Kasumi-1 (cell line): ENCODE data around the gene RHOD.

Experiments
- DNase-seq, 2 experiments: peaks; one replicate each; lab custom pipeline; 2025; lab: John Stamatoyannopoulos, UW

RHOD gene

DNA sequence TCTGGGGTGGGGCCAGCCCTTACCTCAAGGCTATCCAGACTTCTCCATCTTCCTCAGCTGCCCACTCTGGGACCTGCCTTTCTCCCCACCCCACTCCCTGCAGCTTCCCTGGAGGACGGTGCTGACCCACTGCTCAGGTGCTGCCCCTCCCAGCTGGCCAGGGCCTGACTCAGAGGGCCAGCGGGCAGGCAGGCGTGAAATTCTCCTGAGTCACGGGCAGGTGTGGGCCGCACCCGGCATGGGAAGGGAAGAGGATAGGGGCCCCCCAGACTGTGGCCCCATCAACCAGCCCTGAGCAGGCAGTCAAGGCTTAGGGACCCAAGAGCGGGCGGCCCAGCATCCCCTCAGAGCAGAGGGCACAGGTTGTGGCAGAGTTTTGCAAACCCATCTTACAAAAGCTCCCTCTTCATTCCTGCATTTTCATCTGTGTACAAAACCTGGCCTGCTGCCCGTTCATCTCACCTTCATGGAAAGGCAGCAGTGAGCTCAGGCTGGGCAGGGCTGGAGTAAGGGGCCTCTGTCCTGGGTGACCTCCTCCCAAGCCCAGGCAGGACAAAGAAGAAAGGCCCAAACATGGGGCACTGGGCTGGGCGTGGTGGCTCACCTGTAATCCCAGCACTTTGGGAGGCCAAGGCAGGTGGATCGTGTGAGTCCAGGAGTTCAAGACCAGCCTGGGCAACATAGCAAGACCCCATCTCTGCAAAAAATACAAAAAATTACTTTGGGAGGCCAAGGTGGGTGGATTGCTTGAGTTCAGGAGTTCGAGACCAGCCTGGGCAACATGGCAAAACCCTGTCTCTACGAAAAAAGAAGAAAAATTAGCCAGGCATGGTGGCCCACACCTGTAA is 6.1 kb downstream of the RHOD start:
- no peak for DNase-seq

DNA sequence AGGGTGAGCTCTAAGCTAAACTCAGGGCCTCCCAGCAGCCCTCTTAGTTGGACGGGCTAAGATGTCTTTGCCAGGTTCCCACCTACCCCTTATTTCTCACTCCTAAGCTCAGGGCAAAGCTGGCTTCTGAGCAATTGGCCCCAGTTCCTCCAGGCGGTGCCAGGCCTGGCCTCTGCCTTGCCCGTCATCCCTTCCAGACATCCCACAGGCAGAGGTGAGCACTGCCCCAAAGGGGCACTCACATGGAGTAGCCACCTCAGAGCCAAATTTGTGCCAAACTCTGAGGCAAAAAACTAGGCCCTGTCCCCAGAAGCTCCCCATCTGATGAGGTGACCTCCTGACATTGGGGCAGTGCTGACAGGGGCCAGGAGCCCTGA is 9.7 kb downstream of the RHOD start:
- no peak for DNase-seq

DNA sequence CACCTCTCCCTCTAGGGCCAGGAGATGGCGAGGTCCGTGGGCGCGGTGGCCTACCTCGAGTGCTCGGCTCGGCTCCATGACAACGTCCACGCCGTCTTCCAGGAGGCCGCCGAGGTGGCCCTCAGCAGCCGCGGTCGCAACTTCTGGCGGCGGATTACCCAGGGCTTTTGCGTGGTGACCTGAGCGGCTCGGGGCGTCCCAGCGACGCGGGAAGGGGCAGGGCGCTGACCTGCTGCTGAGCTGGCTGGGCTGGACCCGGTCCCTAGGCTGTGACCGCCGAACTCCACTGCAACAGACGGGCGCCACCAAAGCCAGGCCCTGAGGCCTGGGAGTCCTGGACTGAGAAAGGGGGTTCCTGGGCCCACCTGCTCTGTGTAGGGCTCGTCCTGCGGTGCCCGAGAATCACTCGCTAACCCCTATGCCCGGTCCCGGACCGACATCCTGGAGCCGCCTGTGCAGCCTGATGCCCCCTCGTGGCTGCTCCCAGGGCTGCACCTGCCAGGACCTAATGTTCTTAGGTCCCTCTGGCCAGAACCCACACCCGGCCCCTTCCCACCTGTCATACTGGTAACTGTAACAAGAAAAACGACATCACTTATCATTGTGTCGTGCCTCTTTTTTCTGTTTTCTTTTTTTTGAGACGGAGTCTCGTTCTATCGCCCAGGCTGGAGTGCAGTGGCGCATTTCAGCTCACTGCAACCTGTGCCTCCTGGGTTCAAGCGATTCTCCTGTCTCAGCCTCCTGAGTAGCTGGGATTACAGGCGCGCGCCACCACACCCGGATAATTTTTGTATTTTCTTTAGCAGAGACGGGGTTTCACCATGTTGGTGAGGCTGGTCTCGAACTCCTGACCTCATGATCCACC is 15.0 kb downstream of the RHOD start:
- DNase-seq: peak; percentile 32 to 52

DNA sequence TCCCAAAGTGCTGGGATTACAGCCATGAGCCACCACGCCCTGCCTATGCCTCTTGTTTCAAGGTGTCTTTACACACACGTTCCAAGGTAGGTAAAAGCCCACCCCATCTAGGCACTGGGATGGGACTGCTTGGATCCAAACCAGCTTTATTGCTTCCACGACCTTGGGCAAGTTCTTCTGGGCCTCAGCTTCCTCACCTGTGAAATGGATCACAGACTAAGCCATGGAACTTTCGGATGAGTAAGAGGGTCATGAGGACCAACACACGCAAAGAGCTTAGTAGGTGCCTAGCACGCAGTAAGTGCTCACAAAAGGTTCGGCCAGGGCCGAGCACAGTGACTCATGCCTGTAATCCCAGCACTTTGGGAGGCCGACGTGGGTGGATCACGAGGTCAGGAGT is 15.6 kb downstream of the RHOD start:
- DNase-seq: no peak

DNA sequence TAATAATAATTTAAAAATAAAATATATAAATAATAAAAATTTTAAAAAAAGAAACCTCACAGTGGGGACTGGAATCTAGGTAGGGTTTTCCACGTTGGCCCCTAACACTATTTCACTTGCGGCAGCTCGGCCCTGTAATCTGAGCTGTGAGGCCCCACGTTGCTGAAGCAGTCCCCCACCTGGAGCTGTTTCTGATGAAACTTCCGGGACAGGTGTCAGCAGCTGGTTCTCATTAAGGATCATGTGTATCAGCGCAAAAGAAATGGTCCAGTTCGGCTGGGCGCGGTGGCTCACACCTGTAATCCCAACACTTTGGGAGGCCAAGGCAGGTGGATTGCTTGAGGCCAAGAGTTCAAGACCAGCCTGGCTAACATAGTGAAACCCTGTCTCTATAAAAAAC is 17.3 kb downstream of the RHOD start:
- DNase-seq: no peak

DNA sequence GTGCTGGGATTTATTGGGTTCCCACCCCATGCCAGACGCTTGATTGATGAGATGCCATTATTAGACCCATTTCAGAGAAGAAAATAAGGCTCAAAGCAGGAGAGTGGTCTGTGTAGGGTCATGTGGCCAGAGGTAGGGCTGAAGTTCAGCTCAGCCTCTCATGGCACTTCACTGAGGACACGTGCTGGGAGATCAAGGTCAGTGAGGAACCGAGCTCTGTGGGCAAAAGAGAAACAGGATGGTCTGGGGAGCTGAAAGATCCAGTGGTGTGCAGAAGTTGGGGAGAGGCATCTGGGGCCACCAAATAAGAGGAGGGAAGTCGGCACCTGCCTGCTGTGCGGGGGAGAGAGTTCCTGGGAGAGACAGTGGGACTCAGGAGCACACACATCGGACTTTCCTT is 19.6 kb downstream of the RHOD start:
- DNase-seq: no peak

DNA sequence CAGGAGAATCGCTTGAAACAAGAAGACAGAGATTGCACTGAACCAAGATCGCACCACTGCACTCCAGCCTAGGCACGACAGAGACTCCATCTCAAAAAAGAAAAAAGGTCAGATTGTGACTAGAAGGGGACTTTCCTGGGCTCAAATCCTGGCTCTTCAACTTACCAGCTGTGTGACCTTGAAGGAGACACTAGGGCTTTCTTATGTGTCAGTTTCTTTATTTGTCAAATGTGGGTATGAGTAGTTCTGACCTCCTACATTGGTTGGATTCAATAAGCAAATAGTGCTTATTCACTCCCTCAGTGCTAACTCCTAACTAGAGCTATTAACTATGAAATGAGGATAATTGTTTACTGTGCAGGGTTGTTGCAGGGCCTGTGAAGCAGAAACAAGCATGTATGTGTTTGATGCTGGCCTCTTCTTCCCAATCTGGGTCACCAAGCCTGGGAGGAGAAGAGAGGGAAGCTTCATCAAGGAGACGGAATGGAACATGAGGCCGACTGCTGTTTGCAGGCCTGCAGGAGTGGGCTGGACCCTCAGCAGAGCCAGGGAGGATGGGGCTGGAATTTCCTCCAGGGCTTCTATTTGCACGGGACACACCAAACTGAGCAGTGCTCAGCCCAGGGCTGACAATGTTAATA is 22.5 kb downstream of the RHOD start:
- no peak for DNase-seq

DNA sequence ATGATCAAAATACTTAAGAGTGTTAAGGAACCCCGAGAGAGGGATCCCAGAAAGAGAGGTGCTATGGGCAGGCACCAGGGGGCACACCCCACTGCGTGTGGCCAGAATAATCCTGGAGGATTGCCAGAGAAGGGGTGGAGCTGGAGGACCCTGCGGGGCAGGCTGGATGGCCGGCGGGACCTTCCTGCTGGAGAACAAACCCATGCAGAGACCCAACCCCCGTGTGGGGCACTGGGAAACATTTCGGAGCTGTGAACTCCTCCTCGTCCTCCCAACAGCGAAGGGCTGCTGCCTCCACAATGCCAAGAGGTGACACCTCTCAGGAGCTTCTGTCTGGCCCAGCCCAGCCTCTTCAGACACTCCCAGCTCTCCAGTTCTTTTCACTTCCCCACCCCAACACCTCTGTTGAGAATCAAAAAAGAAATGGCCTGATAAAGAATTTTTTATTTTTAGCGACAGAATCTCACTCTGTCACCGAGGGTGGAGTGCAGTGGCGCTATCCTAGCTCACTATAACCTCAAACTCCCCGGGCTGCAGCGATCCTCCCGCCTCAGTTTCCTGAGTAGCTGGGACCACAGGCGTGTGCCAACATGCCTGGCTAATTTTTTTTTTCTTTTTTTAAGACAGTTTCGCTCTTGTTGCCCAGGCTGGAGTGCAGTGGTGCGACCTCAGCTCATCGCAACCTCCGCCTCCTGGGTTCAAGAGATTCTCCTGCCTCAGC is 25.6 kb downstream of the RHOD start:
- DNase-seq: peak in 1 of 2 experiments; percentile 42

DNA sequence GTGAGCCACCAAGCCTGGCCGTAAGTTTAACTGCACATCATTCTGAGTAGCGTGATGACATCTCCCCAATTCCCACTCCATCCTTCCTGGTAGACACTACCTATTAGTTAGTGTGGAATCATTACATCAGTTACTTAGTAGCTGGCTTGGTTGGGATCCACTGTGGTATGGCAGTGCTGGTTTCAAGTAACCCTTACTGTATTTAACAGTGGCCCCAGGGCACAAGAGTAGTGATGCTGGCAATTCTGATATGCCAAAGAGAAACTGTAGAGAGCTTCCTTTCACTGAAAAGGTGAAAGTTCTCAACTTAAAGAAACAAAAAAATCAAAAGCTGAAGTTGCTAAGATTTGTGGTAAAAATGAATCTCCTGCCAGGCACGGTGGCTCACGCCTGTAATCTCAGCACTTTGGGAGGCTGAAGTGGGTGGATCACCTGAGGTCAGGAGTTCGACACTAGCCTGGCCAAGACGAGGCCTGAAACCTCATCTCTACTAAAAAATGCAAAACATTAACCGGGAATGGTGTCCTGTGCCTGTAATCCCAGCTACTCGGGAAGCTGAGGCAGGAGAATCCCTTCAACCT is 27.2 kb downstream of the RHOD start:
- DNase-seq: no peak

DNA sequence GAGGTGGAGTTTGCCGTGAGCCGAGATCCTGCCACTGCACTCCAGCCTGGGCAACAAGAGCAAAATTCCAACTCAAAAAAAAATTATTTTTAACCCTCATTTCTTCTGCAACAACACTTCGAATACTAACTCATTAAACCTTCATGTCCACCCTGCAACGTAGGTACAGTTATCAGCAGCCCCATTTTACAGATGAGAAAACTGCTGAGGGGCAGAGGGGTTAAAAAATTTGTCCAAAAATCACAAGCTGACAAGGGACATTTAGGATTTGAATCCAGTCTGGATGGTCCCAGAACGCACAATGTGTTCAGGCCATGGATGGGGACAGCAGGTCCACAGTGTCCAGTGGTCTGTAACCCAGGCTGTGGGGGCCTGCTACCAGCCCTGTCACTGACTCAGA is 29.0 kb downstream of the RHOD start:
- DNase-seq: no peak

DNA sequence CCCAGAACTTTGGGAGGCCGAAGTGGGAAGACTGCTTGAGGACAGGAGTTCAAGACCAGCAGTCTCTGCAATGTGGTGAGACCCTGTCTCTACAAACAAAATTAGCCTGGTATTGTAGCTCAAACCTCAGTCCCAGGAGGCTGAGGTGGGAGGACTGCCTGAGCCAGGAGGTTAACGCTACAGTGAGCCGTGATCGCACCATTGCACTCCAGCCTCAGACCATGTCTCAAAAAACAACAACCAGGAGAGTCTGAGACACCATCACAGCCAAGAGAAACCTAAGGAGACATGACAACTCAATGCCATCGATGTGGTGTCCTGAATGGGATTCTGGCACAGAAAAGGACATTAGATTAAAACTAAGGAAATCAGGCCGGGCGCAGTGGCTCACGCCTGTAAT is 34.1 kb downstream of the RHOD start:
- no peak for DNase-seq

DNA sequence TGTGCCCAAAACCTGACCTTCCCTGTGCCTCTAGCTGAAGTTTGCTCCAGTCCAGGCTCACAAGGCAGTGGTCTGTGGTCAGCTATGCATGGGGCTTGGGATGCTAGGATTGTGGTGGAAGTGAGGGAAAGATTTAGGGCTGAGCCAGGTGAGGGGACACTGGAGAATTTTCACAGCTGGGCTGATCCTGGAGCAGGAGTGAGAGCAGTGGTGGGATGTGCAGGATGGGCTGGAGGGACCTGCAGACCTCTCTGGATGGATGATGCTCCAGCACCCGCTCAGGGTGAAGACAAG is 38.5 kb downstream of the RHOD start:
- DNase-seq: no peak

DNA sequence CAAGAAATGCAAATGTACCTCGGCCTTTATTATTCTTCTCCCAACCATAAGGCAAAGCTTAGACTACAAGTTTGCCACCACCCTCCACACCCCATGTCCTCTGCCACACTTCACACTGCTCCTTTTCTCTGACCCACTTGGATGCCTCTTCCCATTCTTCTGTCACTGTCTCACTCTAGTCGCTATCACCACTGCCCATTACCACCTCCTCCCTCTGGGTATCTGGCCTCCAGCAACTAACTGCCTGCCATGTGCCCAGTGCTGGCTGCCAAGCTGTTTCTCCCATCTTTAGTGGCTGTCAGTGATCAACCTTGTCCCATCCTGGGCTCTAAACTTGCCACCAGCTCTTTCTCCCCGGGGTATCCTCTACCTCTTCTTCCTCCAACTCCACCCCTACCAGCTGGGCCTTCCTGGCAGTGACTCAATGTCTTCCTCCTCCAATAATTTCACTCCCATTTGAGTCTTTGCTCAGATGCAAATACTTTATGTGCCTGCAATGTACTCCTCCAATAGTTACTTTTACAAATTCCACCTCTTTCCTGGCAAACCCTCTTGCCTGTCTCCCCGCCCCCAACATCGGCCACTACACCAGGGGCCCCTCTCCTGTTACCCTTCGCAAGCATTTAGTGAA is 42.3 kb downstream of the RHOD start:
- DNase-seq: no peak

DNA sequence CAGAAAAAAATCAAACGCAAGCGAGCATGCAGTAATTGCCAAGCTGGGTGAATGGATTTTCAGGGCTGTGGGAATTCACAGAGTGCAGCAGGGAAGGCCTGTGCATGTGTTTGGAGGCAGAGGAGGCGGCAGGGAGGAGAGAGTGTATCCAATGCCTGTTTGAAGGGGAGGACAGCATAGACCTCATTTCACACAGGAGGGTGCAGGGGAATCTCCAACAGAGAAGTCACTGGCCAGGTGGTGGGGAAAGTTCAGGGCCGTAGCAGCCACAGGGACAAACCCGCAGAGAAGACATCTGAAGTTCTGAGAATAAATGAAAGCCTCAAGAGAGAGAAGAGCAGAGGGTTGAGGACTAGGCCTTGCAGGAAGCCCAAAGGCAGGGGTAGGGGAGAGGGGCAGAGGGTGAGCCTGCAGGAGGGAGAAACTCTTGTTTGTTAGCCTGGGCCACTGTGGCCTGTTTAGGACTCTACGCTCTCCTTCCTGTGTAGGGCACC is 43.2 kb downstream of the RHOD start:
- DNase-seq: no peak

DNA sequence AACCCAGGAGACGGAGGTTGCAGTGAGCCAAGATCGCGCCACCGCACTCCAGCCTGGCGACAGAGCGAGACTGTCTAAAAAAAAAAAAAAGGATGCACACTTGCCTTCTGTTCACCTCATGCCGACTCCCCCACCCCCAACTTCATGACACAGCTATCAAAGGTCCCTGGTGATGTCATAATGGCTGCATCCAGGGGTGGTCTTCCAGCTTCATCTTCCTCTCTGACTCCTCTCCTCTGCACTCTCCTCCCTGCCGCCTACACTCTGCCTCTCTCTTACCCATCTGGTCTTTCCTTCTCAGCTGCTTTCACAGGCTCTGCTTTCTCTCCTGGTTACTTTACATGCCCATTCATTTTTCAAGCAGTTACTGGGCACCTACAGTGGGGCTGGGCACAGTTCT is 46.0 kb downstream of the RHOD start:
- no peak for DNase-seq

DNA sequence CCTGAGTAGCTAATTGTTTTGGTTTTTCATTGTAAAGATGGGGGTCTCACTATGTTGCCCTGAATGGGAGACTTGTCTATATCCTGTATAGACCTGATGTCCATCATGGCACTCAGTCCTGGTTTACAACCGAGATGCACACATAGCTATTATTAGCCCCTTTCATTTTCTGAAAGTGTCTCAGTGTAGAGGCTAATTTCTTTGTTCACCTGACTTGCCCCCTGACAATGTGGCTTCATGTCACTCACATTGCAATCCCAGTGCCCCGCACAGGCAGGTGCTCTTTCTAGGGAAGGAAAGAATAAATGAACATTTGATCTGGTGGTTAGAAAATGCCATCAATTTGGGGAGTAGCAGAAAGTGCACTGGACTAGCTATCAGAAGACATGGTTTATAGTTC is 49.3 kb downstream of the RHOD start:
- no peak for DNase-seq

DNA sequence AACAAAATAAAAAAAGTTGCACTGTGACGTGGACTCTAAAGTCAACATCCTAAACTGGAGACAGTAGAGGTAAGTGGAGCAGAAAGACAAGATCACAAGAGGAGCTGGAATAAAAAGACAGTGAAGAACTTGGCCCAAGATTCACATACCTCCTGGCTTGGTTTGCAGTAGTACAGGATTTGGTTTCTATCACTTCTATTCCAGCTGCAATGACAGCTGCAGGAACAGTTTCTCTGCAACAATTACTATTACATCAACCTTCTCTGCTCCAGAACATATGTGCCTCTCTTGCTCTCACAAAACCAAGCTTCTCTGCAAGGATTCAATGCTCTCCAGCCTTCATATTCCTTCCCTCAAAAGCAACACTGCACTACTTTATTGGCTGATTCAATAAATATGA is 54.6 kb downstream of the RHOD start:
- no peak for DNase-seq

DNA sequence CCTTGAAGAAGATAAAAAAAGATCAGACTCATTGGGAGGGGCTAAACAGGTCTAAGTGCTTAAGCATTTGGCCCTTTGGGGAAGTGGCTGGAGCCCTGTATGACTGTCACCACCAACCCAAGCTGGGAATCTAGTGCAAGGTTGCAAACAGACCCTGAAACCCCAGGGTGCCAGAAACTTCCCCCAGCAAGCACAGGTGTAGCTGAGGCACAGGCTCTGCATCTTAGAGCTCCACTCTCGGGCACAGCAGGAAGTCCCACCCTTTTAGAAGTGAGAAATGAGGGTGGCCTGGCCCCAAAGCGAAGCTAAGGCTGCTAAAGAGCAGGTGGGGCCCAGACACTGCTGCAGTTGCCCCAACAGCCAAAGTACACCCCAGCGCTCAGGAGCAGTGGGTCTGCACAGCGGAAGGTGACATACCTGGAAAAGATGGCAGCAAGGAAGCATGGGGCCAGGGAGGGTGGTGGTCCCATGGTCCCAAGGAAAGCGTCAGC is 56.6 kb downstream of the RHOD start:
- DNase-seq: peak; percentile 15 to 30

DNA sequence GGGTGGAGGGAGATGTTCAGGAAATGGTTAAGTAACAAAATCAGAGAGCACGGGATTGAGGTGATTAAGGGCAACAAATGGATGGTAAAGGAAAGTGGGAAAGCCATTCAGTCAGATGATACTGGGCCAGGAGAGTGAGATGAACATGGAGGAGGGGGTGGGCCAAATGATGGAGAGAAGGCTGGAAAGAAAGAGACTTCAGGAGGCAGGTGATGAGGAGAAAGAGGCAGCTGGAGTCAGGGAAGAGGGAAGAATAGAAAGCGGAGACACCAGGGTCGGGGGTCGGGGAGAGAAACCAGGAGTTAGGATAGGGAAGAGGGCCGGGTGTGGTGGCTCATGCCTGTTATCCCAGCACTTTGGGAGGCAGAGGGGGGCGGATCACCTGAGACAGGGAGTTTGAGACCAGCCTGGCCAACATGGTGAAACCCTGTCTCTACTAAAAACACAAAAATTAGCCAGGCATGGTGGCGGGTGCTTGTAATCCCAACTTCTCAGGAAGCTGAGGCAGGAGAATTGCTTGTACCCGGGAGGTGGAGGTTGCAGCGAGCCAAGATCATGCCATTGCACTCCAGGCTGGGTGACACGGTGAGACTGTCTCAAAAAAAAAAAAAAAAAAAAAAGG is 57.7 kb downstream of the RHOD start:
- no peak for DNase-seq

DNA sequence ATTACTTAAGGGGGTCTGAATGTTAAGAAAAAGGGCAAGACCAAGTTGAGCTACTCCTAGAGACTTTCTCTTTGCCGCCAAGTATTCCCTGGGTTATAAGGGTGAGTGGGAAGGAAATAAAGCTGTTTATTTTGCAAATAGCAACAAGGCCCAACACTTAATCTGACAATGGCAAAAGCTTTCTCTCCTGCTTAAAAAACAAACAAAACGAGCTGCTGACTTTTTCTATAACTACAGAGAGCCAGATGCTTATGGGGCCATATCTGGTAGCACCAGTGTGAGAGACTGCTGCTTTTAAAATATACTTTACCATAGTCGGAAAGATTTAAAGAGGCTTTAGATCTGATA is 60.1 kb downstream of the RHOD start:
- DNase-seq: no peak

DNA sequence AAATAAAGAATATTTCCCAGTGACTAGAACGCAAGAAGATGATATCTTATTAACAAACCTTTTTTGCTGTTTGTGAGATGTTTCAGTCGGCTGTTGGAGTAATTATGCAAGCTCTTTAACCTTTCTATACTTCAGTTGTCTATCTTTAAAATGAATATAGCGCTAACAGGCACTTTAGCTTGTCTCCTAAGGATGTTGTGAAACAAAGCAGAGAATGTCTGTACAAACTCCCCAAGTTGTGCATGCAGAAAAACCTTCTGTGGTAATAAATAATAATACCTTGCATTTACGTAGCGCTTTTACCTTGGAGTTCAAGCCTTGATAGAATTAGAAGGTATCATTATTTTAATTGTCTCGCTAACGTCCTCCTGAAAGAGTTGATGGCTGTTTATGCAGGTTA is 60.5 kb downstream of the RHOD start:
- no peak for DNase-seq
